HG02759 (cell line): ENCODE measurements around the gene PFKL.

ENCODE experiments used
- ATAC-seq: cut with Tn5 transposase; IDR thresholded peaks from one replicate; pipeline ENCODE4 v1.9.1; 2021; ENCODE audit warnings: mild to moderate bottlenecking, moderate library complexity; ENCODE audit not compliant: unreplicated experiment

PFKL gene

GRCh38 chr21:44310628-44311507, 11.0 kb downstream of the PFKL start:
- no peak for ATAC-seq

GRCh38 chr21:44312089-44312488, 12.2 kb downstream of the PFKL start:
- ATAC-seq, result no peak

- ATAC-seq, result no peak
Observed at GRCh38 chr21:44312716-44313115, 12.9 kb downstream of the PFKL start.

GRCh38 chr21:44313451-44313850, 13.6 kb downstream of the PFKL start:
- ATAC-seq, result no peak

- no peak for ATAC-seq
Observed at GRCh38 chr21:44314128-44314527, 14.3 kb downstream of the PFKL start.

GRCh38 chr21:44314561-44314960, 14.7 kb downstream of the PFKL start:
- ATAC-seq, result no peak

- ATAC-seq, result no peak
Observed at GRCh38 chr21:44315691-44316203, 15.9 kb downstream of the PFKL start.

GRCh38 chr21:44316277-44316900, 16.5 kb downstream of the PFKL start:
- no peak for ATAC-seq

- ATAC-seq, result no peak
Observed at GRCh38 chr21:44317241-44317782, 17.5 kb downstream of the PFKL start.

GRCh38 chr21:44317871-44318270, 18.0 kb downstream of the PFKL start:
- no peak for ATAC-seq

- no peak for ATAC-seq
Observed at GRCh38 chr21:44318489-44319285, 18.8 kb downstream of the PFKL start.

GRCh38 chr21:44319407-44320065, 19.7 kb downstream of the PFKL start:
- no peak for ATAC-seq

- no peak for ATAC-seq
Observed at GRCh38 chr21:44320847-44321246, 21.0 kb downstream of the PFKL start.

- ATAC-seq, result no peak
Observed at GRCh38 chr21:44321846-44322450, 22.1 kb downstream of the PFKL start.

- ATAC-seq, result no peak
Observed at GRCh38 chr21:44322621-44323325, 22.9 kb downstream of the PFKL start.

- ATAC-seq, result no peak
Observed at GRCh38 chr21:44323591-44323990, 23.7 kb downstream of the PFKL start.

GRCh38 chr21:44324106-44324853, 24.4 kb downstream of the PFKL start:
- ATAC-seq, result no peak

GRCh38 chr21:44324854-44325107, 24.9 kb downstream of the PFKL start:
- ATAC-seq, result no peak
